Stimulated activated CD4-positive, alpha-beta T cell treated with anti-CD3 and anti-CD28 coated beads, Interleukin-1b, Interleukin-23, amount 100 ng/mL, for 48 hours (primary cell): ENCODE data around the gene GAL.

Source experiments
- DNase-seq: peaks from one replicate; pipeline ENCODE4 v3.0.0-alpha.2; 2020

The GAL gene

GRCh38 chr11:68683121-68683520 lies 1.2 kb upstream of the GAL start:
- DNase-seq: no peak

GRCh38 chr11:68683536-68684384 lies 584 bp upstream of the GAL start:
- no peak for DNase-seq

GRCh38 chr11:68685656-68686380 lies 1.5 kb downstream of the GAL start:
- no peak for DNase-seq

GRCh38 chr11:68686486-68686885 lies 2.1 kb downstream of the GAL start:
- no peak for DNase-seq

GRCh38 chr11:68687311-68687710 lies 3.0 kb downstream of the GAL start:
- no peak for DNase-seq

GRCh38 chr11:68687986-68688385 lies 3.6 kb downstream of the GAL start:
- DNase-seq: no peak

GRCh38 chr11:68688881-68689280 lies 4.5 kb downstream of the GAL start:
- no peak for DNase-seq

GRCh38 chr11:68689737-68690625 lies 5.6 kb downstream of the GAL start:
- no peak for DNase-seq

GRCh38 chr11:68690671-68691401 lies 6.5 kb downstream of the GAL start:
- DNase-seq: no peak

- no peak for DNase-seq
Observed at GRCh38 chr11:68691402-68691784, 7.0 kb downstream of the GAL start.

GRCh38 chr11:68692115-68692514 lies 7.8 kb downstream of the GAL start:
- no peak for DNase-seq

- DNase-seq: no peak
Observed at GRCh38 chr11:68692871-68693483, 8.6 kb downstream of the GAL start.

- no peak for DNase-seq
Observed at GRCh38 chr11:68693484-68693882, 9.1 kb downstream of the GAL start.

- no peak for DNase-seq
Observed at GRCh38 chr11:68694431-68695297, 10.3 kb downstream of the GAL start.

GRCh38 chr11:68695531-68695930 lies 11.2 kb downstream of the GAL start:
- DNase-seq: no peak

- DNase-seq: no peak
Observed at GRCh38 chr11:68698993-68699392, 14.6 kb downstream of the GAL start.

- DNase-seq: no peak
Observed at GRCh38 chr11:68704887-68705286, 20.5 kb downstream of the GAL start.

- no peak for DNase-seq
Observed at GRCh38 chr11:68707527-68707926, 23.2 kb downstream of the GAL start.

GRCh38 chr11:68709062-68709461 lies 24.7 kb downstream of the GAL start:
- DNase-seq: no peak

GRCh38 chr11:68710409-68710808 lies 26.1 kb downstream of the GAL start:
- DNase-seq: no peak

GRCh38 chr11:68711114-68711513 lies 26.8 kb downstream of the GAL start:
- DNase-seq: no peak
